Right ventricle myocardium superior (tissue), 1 donor: ENCODE data around the gene CERKL. TPM values are rescaled to one million over a fixed set of nuclear protein-coding genes. Genes with fewer than 3 reads are reported as not detected.

Experiments used
- ATAC-seq: fragments of 200-7000 bp; cut with Tn5 transposase; one replicate; pipeline ENCODE4 v1.9.1; 2020; ENCODE audit warnings: mild to moderate bottlenecking; ENCODE audit not compliant: poor library complexity
- DNase-seq: peaks from one replicate; pipeline ENCODE4 v3.0.0-alpha.2; 2020
- intact Hi-C: fragments of 100-400 bp; cut with DNase I; formaldehyde crosslinking; loops from one replicate; pipeline ENCODE4 v1.11.2; 2022
- total RNA-seq: library from RNA; stranded (reverse); fragmentation: NEBNext Ultra II Directional; extraction: Animal tissue kit (Norgen Biotek cat#: 25700); gene quantifications from one replicate; pipeline ENCODE4 v1.2.1, GENCODE V29; 2021
- donor health status: DM: no; HTN: yes; CAD: no; lungs with severe emphysema.

Gene CERKL
- total RNA-seq, 1 donor from 2014 or later = not detected

DNA sequence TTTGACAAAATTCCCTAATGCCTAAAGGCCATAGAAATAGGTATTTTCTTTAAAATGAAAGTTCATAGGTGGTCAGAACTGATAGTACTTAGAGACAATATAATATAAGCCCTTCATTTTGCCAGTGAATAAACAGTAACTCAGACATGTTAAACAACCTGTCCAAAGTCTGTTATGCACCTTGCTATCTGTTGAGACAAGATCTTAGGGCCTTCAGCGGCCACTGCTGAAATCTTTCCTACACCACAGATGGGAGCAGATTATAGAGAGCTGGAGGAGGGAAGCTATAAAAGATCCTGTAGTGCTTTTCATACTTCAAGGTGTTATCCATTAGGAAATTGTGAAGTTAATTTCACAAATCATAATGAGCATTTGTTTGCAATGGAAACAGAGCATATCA lies 13.8 kb downstream of the CERKL start:
- ATAC-seq (no peak), DNase-seq (no peak)
- intact Hi-C loops = no loop called here

DNA sequence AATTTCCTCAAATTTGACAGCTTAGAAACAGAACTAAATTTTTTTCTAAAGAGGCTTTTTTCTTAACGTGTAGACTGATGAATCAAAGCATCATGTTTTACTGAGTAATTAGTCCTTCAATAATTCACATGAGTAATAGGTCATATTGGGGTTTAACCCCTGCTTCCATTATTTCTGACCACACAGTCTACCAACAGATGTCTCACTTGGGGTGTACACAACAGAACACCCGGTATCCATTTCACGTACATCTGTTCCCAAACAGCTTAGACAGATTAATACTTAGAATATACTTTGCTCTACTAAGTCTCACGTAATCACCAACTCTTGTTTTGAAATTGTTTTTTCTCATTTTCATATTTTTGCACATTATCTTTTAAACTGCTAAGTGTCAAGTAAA lies 14.8 kb downstream of the CERKL start:
- intact Hi-C loops = no loop called here
- ATAC-seq (no peak), DNase-seq (no peak)

DNA sequence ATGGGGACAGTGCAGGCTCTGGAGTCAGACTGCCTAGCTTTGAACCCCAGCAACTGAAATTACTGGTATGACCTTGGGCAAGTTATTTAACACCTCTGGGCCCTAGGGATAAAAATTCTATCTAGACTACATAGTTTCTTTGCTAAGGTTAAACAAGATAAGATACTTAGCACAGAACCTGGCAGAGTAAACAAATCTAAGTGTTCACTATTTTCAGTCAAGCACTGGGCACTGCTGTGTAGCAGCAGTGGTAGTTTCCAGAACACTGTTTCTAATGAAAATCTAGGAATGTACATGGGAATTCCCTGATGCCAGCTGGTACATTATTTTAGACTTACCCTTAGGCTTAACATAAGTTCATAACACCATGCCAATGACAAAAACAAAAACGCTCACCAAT lies 17.2 kb downstream of the CERKL start:
- DNase-seq (no peak), ATAC-seq (no peak)
- intact Hi-C loops = no loop called here

DNA sequence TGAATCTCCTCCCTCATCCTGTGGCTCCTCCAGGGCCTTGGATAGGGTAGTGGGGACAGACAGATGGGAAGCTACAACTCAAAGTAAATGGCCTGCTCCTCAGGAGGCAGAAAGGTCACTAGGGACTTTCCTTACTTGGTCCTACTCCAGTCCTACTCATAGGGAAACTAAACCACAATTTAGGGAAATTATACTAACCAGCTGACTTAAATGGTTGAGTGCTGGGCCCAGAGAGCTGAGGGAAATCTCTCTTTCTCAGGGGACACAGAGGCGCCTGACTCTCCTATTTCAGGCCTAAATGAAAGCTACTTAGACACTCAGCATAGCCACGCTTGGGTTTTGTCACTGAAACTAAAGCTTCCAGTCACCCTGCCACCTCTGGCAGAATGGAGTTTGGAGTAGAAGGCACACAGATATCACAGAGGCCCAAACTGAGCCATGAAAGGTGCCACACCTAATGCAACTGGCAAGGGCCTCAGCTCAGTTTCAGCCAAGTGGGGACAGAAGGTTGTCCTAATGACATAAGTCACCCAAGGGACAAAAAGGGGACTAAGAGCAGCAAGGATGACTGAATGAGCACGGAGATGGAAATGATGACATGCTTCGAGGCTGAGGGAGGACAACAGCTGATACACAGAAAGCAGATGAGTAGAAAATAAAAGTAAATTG lies 24.0 kb downstream of the CERKL start:
- ATAC-seq = no peak
- intact Hi-C loops = no loop called here
- no peak for DNase-seq

DNA sequence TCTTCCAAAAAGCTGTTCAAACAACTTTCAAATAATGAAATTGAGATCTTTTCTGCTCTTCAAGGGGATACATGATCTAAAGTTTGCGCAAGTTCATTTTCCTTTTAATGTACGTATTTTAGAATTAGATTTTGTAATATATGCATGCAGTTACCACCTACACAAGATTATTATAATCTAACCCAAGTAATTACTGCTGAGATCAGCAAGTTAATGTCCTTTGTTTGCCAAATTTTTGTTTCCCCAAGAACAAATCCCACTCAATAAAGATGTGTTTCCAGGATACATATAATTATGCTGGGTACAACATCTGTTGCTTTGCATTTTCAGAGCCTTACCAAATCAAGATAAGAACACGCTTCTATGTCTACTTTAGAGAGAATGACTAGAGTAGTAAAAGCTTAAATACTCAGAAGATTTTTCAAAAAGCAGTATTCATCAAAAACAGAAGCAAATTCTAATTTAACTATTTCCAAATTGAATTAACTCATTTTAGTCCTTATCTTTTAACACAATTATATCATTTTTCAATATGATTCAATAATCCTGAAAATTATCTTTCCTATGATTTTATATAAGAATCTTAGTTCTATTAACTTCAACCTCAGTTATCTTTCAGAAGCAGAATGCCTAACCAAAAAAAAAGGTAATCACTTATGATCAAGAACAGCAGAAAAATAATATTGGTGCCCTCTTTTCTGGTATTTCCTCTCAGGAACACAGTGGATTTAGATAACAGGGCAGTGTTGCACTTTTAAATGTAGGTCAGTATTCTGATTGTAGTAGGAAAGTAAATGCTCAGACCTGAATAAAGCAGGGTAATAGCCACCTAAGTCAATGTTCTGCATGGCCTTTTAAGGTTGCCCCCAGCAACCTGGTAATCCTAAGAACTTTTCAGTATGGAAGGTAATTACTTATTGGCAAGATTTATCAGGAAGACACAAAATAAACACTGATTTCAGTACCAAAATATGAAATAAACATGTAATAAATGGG lies 28.0 kb downstream of the CERKL start:
- intact Hi-C loops = no loop called here

DNA sequence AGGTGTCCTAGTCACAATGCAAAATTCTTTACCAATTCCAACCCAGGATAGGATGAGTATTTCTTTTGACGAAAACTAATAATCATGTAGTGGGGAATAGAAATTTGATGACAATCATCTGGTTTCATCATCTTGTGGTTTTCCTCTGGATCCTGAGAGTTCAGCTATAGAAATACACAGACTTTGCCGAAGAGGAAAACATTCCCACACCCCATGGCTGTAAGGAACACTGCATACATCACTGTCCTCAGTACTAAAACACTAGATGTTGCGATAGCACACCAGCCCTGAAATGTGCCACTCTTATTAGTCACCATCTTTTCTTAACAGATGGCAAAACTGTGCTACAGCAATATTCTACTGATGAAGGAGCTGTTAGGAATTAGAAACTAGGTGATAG lies 29.4 kb downstream of the CERKL start:
- DNase-seq (no peak), ATAC-seq (no peak)
- intact Hi-C loops = no loop called here

More for the DNA sequence above, 28.0 kb downstream of the CERKL start:
- ATAC-seq = no peak
- DNase-seq = no peak

DNA sequence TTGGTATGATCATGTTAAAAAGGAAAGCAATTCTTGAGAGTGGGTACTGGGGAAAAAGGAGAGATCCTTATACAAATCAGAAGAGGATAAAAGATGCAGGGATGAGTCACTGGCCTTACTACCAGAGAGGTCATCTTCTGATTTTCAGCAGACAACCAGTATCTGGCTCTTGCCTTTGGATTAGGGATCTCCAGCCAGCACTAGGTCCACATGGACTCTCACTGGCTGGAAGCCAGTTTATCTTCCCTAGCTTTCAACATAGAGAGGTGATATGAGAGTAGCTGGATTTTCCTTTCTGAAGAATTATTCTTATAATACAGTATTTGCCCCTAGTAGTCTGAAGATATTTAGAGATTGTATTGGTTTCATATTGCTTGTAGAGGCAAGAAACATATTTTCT lies 30.2 kb downstream of the CERKL start:
- peak; percentile 67 for ATAC-seq
- intact Hi-C loops = no loop called here
- no peak for DNase-seq

DNA sequence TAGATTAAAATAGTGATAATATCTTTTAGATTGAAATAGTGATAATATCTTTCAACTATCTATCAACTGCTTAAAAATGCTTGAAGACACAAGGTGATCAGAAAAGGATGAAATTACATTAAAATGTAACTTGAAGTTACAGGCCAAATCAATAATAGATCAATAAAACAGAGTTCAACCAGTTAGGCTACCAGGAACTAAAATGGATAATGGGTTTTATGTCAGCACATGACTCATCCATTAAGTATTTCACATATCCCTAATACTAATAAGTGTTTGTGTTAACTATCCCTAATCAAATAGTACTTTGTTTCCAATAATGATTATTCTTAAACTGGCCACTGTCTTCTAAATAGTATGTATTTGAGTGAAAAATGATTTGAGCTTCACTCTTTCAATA lies 33.7 kb downstream of the CERKL start:
- intact Hi-C loops = no loop called here
- ATAC-seq (no peak), DNase-seq (no peak)

DNA sequence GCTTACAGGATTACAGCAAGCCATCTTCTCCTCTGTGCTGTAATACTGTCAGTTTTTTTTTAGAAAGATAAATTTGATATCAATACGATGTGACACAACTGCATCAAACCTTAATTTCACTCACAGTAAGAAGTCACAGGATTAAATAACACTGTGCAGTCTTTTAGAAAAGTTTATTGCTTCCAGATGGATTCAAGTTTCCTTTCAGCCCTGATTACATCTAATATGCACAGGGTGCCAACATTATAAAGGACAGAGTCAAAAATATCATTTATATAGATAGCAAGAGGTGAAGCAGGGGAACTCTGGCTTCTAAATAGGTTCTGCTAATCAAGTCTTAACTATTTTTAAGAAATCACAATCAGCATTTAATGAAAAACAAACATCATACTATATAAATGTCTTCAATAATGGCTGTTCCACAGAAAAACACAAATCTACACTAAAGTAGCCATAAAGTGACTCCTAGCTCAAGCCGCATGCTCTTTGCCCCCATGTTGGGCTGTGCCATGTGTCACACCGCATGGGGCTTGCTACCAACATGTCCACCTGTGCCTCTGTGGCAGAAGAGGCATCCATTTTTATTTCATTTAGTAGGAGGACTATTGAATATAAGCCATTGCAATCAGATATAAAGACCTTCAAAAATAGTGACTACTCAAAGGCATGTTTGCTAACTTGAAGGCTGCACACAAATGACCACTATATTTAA lies 35.0 kb downstream of the CERKL start:
- intact Hi-C loops = no loop called here
- DNase-seq (no peak), ATAC-seq (no peak)

DNA sequence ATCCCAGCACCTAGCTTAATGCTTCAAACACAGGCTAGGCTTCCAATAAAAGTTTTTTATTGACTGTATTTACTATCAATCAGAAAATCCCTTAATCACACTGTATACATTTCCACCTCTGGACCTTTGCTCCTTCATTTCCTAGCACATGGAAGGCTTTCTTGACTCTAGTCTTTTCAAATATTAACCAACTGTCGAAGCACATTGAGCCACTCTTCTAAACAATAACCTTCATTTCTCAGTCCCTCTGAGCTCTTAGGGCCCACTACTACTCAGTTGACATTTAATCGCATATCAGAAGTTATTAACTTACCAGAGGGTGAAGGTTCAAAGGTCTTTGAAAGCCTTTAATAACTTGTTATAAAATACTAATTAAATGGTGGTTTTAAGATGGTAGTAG lies 37.4 kb downstream of the CERKL start:
- no peak for DNase-seq
- intact Hi-C loops = no loop called here
- ATAC-seq = no peak

DNA sequence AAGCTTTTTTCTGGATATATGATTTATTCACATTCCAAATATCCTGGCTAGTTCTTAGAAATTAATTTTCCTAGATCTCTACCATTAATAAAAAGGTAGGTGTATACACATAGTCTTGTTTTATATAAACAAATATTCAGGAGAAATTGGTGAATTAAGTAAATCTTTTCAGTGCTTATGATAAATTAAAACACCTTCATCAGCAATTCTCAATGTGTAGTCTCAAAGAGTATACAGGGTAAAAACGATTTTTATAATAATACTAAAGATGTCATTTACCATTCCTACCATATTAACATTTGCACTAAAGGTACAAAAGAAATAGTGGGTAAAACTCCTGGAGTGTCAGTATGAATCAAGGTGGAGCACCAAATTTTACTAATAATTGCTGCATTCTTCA lies 40.2 kb downstream of the CERKL start:
- no peak for ATAC-seq
- intact Hi-C loops = no loop called here
- no peak for DNase-seq

DNA sequence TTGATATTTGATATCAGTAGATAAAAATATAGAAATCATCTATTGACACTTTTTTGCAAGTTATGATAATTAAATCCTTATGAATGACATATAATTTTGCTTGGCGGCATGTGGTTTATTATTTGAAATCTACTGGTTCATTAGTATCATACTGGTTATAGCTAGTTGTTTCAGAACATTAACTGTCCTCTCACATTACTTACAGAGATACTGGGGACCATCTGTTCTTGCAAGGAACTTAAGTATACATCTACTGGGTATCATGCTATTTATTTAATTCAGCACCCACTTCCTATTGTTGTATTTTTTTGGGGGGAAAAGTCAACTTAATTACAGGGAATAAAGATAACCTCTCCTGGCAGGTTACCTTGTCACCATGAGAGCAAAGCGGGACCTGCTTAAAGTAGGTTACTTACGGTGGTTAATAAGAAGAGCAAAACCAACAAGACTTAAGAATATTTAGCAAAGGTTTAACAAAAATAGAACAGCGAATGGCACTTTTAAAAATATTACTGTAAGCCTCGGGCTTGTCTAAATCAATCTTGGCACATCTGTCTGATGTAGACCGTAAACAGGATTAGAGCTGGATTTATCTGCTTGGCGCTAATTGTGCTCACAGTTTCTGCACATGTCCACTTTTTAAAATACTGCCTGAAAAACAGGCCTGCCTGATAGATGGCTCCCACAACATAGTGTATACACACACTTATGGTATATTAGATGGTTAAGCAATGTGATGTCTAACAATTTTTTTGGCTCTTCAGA lies 41.8 kb downstream of the CERKL start:
- no peak for DNase-seq
- intact Hi-C loops = no loop called here
- ATAC-seq = no peak

DNA sequence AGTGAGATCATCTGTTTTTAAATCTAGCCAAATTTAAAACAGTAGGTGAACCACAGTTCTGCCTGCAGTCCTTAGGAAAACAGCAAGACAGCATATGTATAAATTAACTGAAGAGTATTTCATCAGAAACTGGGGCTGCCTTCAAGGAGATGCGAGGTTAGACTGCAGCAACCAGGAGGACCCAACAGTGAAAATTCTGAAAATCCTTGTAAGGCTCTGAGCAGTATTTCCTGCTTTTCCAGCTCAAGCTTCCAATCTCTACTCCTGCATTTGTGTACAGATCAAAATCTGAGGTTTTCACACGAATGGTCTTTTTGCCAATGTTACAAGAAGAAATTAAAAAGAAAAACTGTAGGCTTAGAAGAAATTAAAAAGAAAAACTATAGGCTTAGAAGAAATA lies 43.7 kb downstream of the CERKL start:
- no peak for ATAC-seq
- DNase-seq = no peak
- intact Hi-C loops = no loop called here

DNA sequence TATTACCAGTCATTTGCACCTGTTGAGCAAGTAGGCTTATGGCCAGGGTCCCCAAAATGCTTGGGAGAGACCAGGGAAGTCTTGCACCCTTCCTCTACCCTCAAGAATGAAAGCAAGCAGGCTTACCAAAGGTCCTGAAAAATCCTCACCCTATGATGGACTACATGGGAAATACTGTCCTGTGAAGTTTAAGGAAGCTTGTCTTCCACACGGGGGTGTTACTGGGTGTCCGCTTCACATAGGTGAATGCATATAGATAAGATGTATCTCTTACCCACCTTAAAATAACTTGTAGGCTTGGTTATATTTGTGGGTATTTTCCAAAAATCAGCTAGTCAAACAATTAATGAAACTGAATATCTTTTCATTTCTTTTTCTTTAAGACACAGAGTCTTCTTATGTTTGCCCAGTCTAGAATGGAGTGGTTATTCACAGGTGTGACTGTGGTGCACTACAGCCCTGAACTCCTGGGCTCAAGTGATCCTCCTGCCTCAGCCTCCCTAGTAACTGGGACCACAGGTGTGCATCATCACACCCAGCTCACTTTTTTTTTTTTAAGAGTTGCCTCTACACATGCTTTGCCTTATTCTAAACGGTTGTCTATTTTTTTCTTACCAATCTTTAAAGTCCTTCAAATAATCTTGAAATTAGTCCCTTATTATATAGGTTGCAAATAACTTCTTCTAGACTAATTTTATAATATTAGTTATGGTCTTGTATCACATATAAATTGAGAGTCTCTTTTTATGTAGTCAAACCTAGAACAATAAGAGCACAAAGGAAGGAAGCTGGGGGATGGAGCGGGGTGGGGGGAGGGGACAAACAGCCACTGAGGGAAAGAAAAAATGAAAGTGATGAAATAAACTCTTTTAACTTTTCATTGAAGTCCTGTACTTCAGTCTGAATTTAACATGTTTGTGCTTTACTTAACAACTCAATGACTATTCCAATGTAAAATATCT lies 49.0 kb downstream of the CERKL start:
- DNase-seq = no peak
- intact Hi-C loops = no loop called here
- ATAC-seq = no peak

DNA sequence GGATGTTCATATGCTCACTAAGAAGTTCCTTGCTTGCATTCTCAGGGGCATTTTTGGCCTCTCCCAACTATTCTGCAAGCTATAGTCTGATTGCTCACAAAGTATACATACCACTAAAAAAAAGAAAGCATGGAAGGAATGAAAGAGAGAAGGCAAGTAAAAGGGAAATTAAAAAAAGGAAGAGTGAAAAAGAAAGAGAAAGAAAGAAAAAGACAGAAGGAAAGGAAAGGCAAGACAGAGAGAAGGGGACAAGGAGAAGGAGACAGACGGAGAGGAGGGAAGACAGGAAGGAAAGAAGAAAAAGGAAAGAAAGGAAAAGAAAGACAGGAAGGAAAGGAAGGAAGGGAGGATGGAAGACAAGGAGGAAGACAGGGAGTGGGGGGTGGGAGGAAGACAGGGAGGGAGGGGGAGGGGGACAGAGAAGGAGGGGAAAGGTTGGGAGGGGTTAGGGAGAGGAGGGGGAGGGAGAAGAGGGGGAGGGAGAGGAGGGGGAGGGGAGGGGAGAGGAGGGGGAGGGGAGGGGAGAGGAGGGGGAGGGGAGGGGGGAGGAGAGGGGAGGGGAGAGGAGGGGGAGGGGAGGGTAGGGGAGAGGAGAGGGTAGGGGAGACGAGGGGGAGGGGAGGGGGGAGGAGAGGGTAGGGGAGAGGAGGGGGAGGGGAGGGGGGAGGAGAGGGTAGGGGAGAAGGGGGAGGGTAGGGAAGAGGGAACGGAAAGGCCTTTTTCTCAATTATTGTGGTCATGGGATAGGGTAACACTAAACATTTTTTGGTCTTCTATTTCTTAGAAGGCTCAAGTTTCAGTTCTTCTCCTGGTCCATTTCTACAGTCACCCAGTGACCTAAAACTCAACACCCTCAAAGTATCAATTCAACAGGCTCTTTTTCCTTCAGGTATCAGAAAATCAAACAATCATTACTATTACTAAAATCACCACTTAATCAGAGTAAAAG lies 50.7 kb downstream of the CERKL start:
- DNase-seq (no peak), ATAC-seq (no peak)
- intact Hi-C loops = no loop called here

DNA sequence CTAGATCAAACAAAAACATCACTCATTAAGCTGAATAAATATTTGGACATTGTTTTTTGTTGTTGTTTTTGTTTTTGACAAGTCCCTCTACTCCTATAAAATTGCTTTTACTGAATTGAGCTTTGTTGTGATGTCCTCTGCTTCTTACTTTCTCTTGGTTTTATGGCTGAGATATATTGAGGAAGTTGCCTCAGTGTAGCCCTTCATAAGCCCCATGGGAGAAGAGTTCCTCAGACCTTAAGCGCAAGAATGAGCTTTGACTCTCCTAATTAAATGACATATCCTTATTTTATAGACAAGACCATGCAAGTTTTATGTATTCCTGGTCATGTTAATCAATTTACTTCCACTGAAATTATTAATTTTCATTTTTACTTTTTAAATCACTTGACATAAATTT lies 54.9 kb downstream of the CERKL start:
- intact Hi-C loops = no loop called here
- no peak for ATAC-seq

DNA sequence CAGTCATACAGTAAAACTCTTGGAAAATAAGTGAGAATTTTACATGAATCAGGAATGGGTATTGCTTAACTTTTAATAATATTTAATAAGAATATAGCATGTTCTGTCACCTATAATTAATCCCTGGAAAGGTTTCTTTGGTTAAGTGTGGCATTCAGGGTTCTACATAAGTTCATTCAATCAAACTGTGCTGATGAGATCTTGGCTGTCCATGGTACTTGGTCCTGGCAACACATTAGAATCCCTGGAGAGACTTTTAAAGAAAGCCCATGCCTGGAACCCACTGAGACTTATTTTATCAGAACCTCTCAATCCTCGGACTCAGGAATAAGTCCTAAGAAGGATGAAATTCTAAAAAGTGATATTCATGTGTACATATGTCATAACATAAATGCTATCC lies 60.3 kb downstream of the CERKL start:
- ATAC-seq (no peak), DNase-seq (no peak)
- intact Hi-C loops = no loop called here

More for the DNA sequence above, 54.9 kb downstream of the CERKL start:
- no peak for DNase-seq
